SK-N-MC (cell line): Measurements from ENCODE around the gene PJA1.

ENCODE experiments used
- DNase-seq: peaks from one replicate; pipeline ENCODE4 v3.0.0-alpha.2; 2011; ENCODE audit warnings: low read depth, low spot score
- H3K27ac ChIP-seq: fragments of 200-600 bp; sonication (generic); 2 replicates; pipeline ENCODE4 v1.5.1; 2016; ENCODE audit warnings: mixed run types
- H3K36me3 ChIP-seq: fragments of 200-600 bp; sonication (generic); 2 replicates; pipeline ENCODE4 v1.6.1; 2017; ENCODE audit warnings: antibody characterized with exemption, low read length, mixed read lengths; ENCODE audit not compliant: insufficient read depth
- H3K4me3 ChIP-seq: fragments of 200-600 bp; sonication (generic); 2 replicates; pipeline ENCODE4 v1.5.1; 2016
- H3K9ac ChIP-seq: fragments of 200-600 bp; sonication (generic); 2 replicates; pipeline ENCODE4 v1.8.0; 2017; ENCODE audit warnings: mixed run types, mixed read lengths; ENCODE audit not compliant: insufficient read length
- H3K9me3 ChIP-seq: fragments of 200-600 bp; sonication (generic); 2 replicates; pipeline ENCODE4 v1.6.1; 2017; ENCODE audit warnings: low read depth, mild to moderate bottlenecking, antibody characterized with exemption, low read length, moderate library complexity, mixed read lengths
- EZH2 ChIP-seq: fragments of 200-600 bp; sonication (generic); IDR thresholded peaks from one replicate; pipeline ENCODE4 v1.6.1; 2017; ENCODE audit warnings: antibody characterized with exemption
- FOXP2 ChIP-seq: optimal IDR thresholded peaks from 2 replicates; pipeline ENCODE3; 2011; ENCODE audit warnings: mild to moderate bottlenecking, moderate library complexity; ENCODE audit not compliant: insufficient read depth; ENCODE audit errors: extremely low read length, control extremely low read depth
- POLR2AphosphoS5 ChIP-seq: IDR thresholded peaks from 2 replicates; pipeline ENCODE4 v1.6.1; 2012; ENCODE audit warnings: mild to moderate bottlenecking, low read depth, low read length, borderline replicate concordance

PJA1 gene

GRCh38 chrX:69130439-69130838, 34.8 kb downstream of the PJA1 start:
- no peak overlapping the region for H3K4me3 ChIP-seq
- no peak overlapping the region for H3K9ac ChIP-seq
- no peaks in the 10 kb centered on the region for H3K9me3 ChIP-seq
- DNase-seq: peak; percentile 20
- H3K27ac ChIP-seq: peak overlapping the region; percentile 46; the same call in 1 of the 2 replicates
- TF ChIP-seq EZH2: no peak
- TF ChIP-seq POLR2AphosphoS5: no peak
- TF ChIP-seq FOXP2: no peak
- no peaks in the 10 kb centered on the region for H3K36me3 ChIP-seq

DNA sequence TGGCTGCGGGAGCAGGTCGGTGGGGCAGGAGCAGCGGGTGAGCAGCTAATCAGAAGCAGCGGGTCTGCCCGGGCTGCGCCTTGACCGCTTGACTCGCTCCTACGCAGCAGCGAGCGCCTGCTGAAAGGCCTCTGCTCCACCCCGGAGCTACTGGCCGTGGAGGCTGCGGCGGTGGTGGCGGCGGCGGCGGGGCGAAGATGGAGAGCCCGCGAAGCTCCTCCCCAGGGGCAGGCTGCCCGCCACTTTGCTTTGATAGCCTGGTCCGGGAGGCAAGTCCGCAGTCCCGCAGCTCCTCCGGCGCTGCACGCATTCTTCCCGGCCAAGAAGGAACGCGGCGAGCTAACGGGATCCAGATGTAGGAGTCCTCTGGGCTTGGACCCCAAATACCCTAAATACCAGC, 36.7 kb downstream of the PJA1 start:
- H3K4me3 ChIP-seq: no peak overlapping the region
- no peak overlapping the region for H3K9ac ChIP-seq
- TF ChIP-seq POLR2AphosphoS5 (no peak), EZH2 (no peak)
- H3K36me3 ChIP-seq: no peaks in the 10 kb centered on the region
- H3K9me3 ChIP-seq: no peaks in the 10 kb centered on the region
- DNase-seq: no peak
- H3K27ac ChIP-seq: no peak overlapping the region

GRCh38 chrX:69127466-69127865, 37.8 kb downstream of the PJA1 start:
- TF ChIP-seq FOXP2: no peak
- TF ChIP-seq POLR2AphosphoS5: no peak
- TF ChIP-seq EZH2: no peak
- H3K27ac ChIP-seq: no peak overlapping the region
- DNase-seq: no peak
- H3K4me3 ChIP-seq: no peak overlapping the region
- no peaks in the 10 kb centered on the region for H3K9me3 ChIP-seq
- no peak overlapping the region for H3K9ac ChIP-seq
- H3K36me3 ChIP-seq: no peaks in the 10 kb centered on the region

GRCh38 chrX:69126642-69127041, 38.6 kb downstream of the PJA1 start:
- TF ChIP-seq EZH2 (no peak), POLR2AphosphoS5 (no peak), FOXP2 (no peak)
- Histone ChIP-seq H3K4me3 (no peak overlapping the region), H3K9me3 (no peaks in the 10 kb centered on the region), H3K27ac (no peak overlapping the region), H3K36me3 (no peaks in the 10 kb centered on the region), H3K9ac (no peak overlapping the region)
- DNase-seq: no peak

GRCh38 chrX:69125094-69125493, 40.2 kb downstream of the PJA1 start:
- TF ChIP-seq EZH2: no peak
- TF ChIP-seq POLR2AphosphoS5: no peak
- TF ChIP-seq FOXP2: no peak
- DNase-seq: no peak
- Histone ChIP-seq H3K27ac (no peak overlapping the region), H3K9ac (no peak overlapping the region), H3K9me3 (no peaks in the 10 kb centered on the region), H3K4me3 (no peak overlapping the region), H3K36me3 (no peaks in the 10 kb centered on the region)

- TF ChIP-seq POLR2AphosphoS5 (no peak), EZH2 (no peak), FOXP2 (no peak)
- H3K27ac ChIP-seq: no peak overlapping the region
- DNase-seq: no peak
These were observed 41.1 kb downstream of the PJA1 start for GRCh38 chrX:69124108-69124507.

GRCh38 chrX:69123481-69123880, 41.8 kb downstream of the PJA1 start:
- H3K36me3 ChIP-seq: no peaks in the 10 kb centered on the region
- no peaks in the 10 kb centered on the region for H3K9me3 ChIP-seq
- H3K9ac ChIP-seq: no peak overlapping the region
- TF ChIP-seq EZH2 (no peak), FOXP2 (no peak), POLR2AphosphoS5 (no peak)
- H3K4me3 ChIP-seq: no peak overlapping the region
- H3K27ac ChIP-seq: no peak overlapping the region
- DNase-seq: no peak

More at GRCh38 chrX:69124108-69124507, 41.1 kb downstream of the PJA1 start:
- no peaks in the 10 kb centered on the region for H3K36me3 ChIP-seq
- H3K4me3 ChIP-seq: no peak overlapping the region
- H3K9me3 ChIP-seq: no peaks in the 10 kb centered on the region
- H3K9ac ChIP-seq: no peak overlapping the region

DNA sequence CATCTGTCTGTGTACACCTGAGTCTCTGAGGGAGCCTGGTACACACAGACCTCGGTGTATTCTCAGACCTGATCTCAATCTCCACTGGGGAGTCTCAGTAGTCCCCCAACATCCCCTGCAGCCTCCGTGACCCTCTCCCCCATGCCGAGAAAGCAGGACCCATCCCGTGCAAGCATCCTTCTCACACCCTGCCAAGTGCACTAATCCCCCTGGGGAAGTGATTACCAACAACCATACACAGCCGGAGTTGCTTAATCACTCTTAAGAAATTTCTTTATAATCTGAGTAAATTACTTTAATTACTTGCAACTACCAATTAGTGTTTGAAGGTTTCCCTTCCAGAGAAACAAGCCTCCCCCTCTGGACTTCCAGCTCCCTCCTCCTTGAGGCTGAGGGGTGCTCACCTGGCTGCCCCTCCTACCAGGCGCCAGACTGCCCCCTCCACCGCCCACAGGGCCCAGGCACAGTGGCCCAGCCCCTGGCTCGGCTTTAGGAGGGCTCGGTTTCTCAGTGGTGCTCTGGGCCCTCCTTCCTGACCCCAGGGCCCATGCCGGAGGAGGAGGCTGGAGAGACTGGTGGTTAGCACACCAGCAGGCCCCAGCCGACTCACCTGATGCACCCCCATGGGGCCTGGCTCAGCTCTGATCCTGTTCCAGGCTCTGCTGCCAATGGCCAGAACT, 43.8 kb downstream of the PJA1 start:
- Histone ChIP-seq H3K36me3 (no peaks in the 10 kb centered on the region), H3K9ac (no peak overlapping the region), H3K27ac (no peak overlapping the region), H3K4me3 (no peak overlapping the region), H3K9me3 (no peaks in the 10 kb centered on the region)
- TF ChIP-seq FOXP2 (no peak), POLR2AphosphoS5 (no peak), EZH2 (no peak)
- no peak for DNase-seq

GRCh38 chrX:69120476-69120875, 44.8 kb downstream of the PJA1 start:
- H3K9me3 ChIP-seq: no peaks in the 10 kb centered on the region
- H3K36me3 ChIP-seq: no peaks in the 10 kb centered on the region
- no peak for DNase-seq

More at GRCh38 chrX:69120476-69120875, 44.8 kb downstream of the PJA1 start:
- TF ChIP-seq EZH2 (no peak), FOXP2 (no peak), POLR2AphosphoS5 (no peak)
- Histone ChIP-seq H3K4me3 (no peak overlapping the region), H3K27ac (no peak overlapping the region), H3K9ac (no peak overlapping the region)
